HG03442 (cell line): ENCODE results near the gene GPC5.
"Not testable (repeated sequence)": the region's sequence is repeated elsewhere in the genome, so short reads cannot be mapped to it uniquely, and the experiment has no call there.

Experiments used
- ATAC-seq: cut with Tn5 transposase; IDR thresholded peaks from one replicate; pipeline ENCODE4 v1.9.1; 2021; ENCODE audit warnings: mild to moderate bottlenecking, moderate library complexity; ENCODE audit not compliant: unreplicated experiment

Gene GPC5

GRCh38 chr13:92886535-92887077, 1488.2 kb downstream of the GPC5 start:
- no peak for ATAC-seq

- no peak for ATAC-seq
Measured at GRCh38 chr13:92894447-92894846, 1496.0 kb downstream of the GPC5 start.

GRCh38 chr13:92896842-92897241, 1498.4 kb downstream of the GPC5 start:
- ATAC-seq = no peak

- not testable (repeated sequence) for ATAC-seq
Measured at GRCh38 chr13:92898946-92899345, 1500.5 kb downstream of the GPC5 start.

- ATAC-seq = no peak
Measured at GRCh38 chr13:92900446-92900845, 1502.0 kb downstream of the GPC5 start.

GRCh38 chr13:92901739-92902138, 1503.3 kb downstream of the GPC5 start:
- ATAC-seq = no peak

GRCh38 chr13:92912629-92913028, 1514.2 kb downstream of the GPC5 start:
- ATAC-seq = no peak

- ATAC-seq = no peak
Measured at GRCh38 chr13:92913840-92914239, 1515.4 kb downstream of the GPC5 start.
